BLaER1 treated with 17β-estradiol and CSF1 and Interleukin-3, amounts not matched to agents 10 nM and 100 nM (cell line): ENCODE data around the gene FKBP15.
"Not testable (repeated sequence)": the region's sequence is repeated elsewhere in the genome, so short reads cannot be mapped to it uniquely, and the experiment has no call there.

Experiments used
- H3K27ac ChIP-seq, 11 experiments: shearing (Covaris generic); formaldehyde crosslinking; 2 replicates each; pipeline ENCODE4 v1.8.1; 2022
- H3K27me3 ChIP-seq, 11 experiments: shearing (Covaris generic); formaldehyde crosslinking; 2 replicates each; pipeline ENCODE4 v1.8.1; 2022
- H3K36me3 ChIP-seq, 11 experiments: shearing (Covaris generic); formaldehyde crosslinking; 2 replicates each; pipeline ENCODE4 v1.8.1; 2022
- H3K4me1 ChIP-seq, 10 experiments: shearing (Covaris generic); formaldehyde crosslinking; 2 replicates each; pipeline ENCODE4 v1.8.1; 2022
- H3K4me2 ChIP-seq, 11 experiments: shearing (Covaris generic); formaldehyde crosslinking; 2 replicates each; pipeline ENCODE4 v1.8.1; 2022
- H3K4me3 ChIP-seq, 10 experiments: shearing (Covaris generic); formaldehyde crosslinking; 2 replicates each; pipeline ENCODE4 v1.8.1; 2022
- H3K9ac ChIP-seq, 11 experiments: shearing (Covaris generic); formaldehyde crosslinking; 2 replicates each; pipeline ENCODE4 v1.8.1; 2022
- H3K9me3 ChIP-seq, 11 experiments: shearing (Covaris generic); formaldehyde crosslinking; replicated peaks in 1 of 11; 2 replicates each; pipeline ENCODE4 v1.8.1; 2022
- H4K20me1 ChIP-seq, 11 experiments: shearing (Covaris generic); formaldehyde crosslinking; 2 replicates each; pipeline ENCODE4 v1.8.1; 2022
- Cebpa-rat ChIP-seq, 11 experiments: shearing (Covaris generic); IDR thresholded peaks; 2 replicates each; pipeline ENCODE4 v1.8.1; 2022

The FKBP15 gene

DNA sequence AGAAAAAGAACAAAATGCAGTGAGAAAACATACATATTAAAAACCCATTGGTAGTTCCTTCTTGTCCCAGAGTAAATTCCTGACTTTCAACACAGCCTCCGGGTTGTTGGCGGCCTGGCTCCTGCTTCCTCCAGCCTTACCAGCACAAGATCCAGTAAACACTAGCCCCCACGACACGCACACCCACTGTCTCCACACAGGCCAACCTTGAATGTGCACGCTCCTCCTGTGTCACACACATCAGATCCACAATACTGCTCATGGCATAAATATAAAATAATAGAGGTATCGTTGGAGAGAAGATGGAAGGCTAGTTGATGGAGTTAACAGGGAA, 72.7 kb downstream of the FKBP15 start:
- no peaks in the 10 kb centered on the region for H3K9me3 ChIP-seq
- H4K20me1 ChIP-seq: peaks cover 0 to 1% (median 0%) of the 10 kb centered on the region in 11 experiments; a peak in 2 of 22 replicates
- H3K4me1 ChIP-seq: peaks cover 13 to 32% (median 19%) of the 10 kb centered on the region in 10 experiments
- H3K4me2 ChIP-seq: no peak overlapping the region
- TF ChIP-seq Cebpa-rat (IDR thresholded peaks at IDR 0.05): no peak
- H3K36me3 ChIP-seq: peaks cover 0 to 5% (median 0%) of the 10 kb centered on the region in 11 experiments; a peak in 3 of 22 replicates
- H3K27ac ChIP-seq: no peak overlapping the region
- H3K9ac ChIP-seq: no peak overlapping the region
- no peak overlapping the region for H3K4me3 ChIP-seq
- H3K27me3 ChIP-seq: no peaks in the 10 kb centered on the region; a peak in 2 of 22 replicates

DNA sequence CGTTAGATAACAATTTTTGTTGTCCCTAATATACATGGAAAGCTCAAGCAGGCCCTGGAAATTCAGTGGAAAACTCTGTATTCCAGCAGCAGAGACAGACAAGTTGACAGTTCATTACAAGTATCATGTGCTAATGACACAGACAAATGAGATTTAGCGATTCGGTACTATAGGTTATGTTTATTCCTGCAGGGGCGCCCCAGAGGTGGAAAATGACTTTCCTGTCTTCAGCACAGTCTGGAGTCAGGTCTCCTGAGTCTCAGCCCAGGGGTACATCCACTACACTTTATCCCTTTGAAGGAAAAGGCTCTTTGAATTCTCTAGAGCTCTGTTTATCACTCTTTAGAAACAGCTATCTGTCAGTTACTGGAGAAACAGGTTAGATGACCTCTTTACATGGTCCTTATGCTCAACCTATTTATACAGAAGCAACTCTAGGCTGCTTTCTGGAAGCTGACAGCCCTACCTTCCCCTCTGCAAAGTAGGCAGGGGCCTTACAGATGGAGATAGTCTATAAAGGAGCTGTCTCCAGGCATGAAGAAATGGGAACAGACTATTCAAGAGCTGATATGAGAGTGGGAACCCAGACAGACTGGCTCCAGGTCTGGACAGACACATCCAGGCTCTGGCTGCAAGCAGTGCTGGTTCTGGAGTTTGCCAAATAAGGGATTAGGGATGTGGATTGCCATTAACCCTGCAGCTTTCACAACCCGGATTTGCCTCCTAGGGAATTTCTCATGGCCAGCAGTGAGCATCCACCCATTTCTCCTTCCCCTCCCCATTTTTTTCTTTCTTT, 77.4 kb downstream of the FKBP15 start:
- Histone ChIP-seq H3K9me3 (peaks cover 0 to 26% (median 0%) of the 10 kb centered on the region in 11 experiments; a peak in 5 of 22 replicates), H3K4me1 (peaks cover 0 to 1% (median 0%) of the 10 kb centered on the region in 10 experiments; a peak in 3 of 20 replicates), H3K9ac (no peak overlapping the region), H3K27me3 (no peaks in the 10 kb centered on the region), H3K4me2 (no peak overlapping the region), H3K27ac (no peak overlapping the region), H3K4me3 (no peak overlapping the region), H4K20me1 (no peaks in the 10 kb centered on the region), H3K36me3 (no peaks in the 10 kb centered on the region)
- no peak for TF ChIP-seq Cebpa-rat (IDR thresholded peaks at IDR 0.05)

DNA sequence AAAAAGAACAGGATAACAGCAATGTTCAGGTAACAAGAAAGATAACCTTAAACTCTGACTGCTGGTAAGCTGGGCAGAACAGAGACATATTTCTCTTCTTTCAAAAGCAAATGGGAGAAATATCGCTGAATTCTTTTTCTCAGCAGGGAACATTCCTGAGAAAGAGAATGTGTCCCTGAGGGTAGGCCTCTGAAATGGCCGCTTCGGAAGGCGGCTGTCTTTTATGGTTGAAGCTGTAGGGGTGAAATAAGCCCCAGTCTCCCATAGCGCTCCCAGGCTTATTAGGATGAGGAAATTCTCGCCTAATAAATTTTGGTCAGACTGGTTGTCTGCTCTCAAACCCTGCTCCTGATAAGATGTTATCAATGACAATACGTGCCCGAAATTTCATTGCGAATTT, 80.2 kb downstream of the FKBP15 start:
- not testable (repeated sequence) for H3K4me3 ChIP-seq, H3K36me3 ChIP-seq, H3K4me2 ChIP-seq, H4K20me1 ChIP-seq, H3K9ac ChIP-seq, H3K27ac ChIP-seq, H3K4me1 ChIP-seq, H3K27me3 ChIP-seq
- peaks cover 0 to 26% (median 0%) of the 10 kb centered on the region in 11 experiments; a peak in 5 of 22 replicates for H3K9me3 ChIP-seq

DNA sequence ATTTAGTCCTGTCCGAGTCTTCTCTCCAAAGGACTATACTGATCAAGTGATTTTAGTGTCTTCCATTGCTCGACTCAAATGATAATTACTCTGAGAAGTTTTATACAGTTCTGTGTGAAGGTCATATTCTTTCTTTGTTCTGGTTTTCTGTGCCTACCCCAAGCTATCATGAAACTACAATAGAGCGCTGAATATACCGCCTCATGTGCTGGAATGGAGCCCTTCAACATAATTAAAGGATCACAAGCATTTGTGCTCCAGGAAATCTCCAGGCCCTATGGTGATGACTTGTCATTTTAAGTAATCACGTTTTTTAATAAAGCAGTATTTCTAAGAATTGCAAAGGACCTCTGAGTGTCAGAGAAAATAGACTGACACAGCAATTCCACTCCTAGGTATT, 81.1 kb downstream of the FKBP15 start:
- no peak overlapping the region for H3K27ac ChIP-seq
- no peak overlapping the region for H3K4me2 ChIP-seq
- peaks cover 0 to 26% (median 0%) of the 10 kb centered on the region in 11 experiments; a peak in 5 of 22 replicates for H3K9me3 ChIP-seq
- no peak overlapping the region for H3K4me3 ChIP-seq
- H4K20me1 ChIP-seq: no peaks in the 10 kb centered on the region
- TF ChIP-seq Cebpa-rat (IDR thresholded peaks at IDR 0.05): no peak
- H3K27me3 ChIP-seq: no peaks in the 10 kb centered on the region
- no peaks in the 10 kb centered on the region for H3K4me1 ChIP-seq
- no peaks in the 10 kb centered on the region for H3K36me3 ChIP-seq
- no peak overlapping the region for H3K9ac ChIP-seq

- no peaks in the 10 kb centered on the region for H4K20me1 ChIP-seq
- peaks cover 0 to 26% (median 0%) of the 10 kb centered on the region in 11 experiments; a peak in 5 of 22 replicates for H3K9me3 ChIP-seq
- H3K4me3 ChIP-seq: no peak overlapping the region
- no peak overlapping the region for H3K27ac ChIP-seq
- H3K4me1 ChIP-seq: no peaks in the 10 kb centered on the region
- no peak for TF ChIP-seq Cebpa-rat (IDR thresholded peaks at IDR 0.05)
- H3K27me3 ChIP-seq: no peaks in the 10 kb centered on the region
- H3K9ac ChIP-seq: no peak overlapping the region
- no peaks in the 10 kb centered on the region for H3K36me3 ChIP-seq
- no peak overlapping the region for H3K4me2 ChIP-seq
These were observed 81.8 kb downstream of the FKBP15 start for GRCh38 chr9:113139225-113139829.

DNA sequence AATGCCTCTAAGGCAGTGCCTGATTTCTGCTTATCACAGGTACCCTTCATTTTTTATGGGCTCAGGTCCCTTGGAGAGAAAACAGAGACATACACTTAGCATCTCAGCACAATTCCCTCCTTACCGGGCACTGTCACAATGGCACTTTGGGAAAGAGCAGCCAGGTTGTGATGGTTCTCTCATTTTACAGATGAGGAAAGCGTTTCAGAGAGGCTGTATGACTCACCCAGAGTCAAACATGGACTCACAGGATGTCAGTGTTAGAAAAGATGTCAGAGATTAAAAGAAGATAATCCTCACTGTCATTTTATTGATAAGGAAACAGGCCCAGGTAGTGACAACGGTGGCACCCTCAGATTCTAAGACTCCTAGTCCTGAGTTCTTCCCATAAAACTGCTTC, 82.3 kb downstream of the FKBP15 start:
- H3K36me3 ChIP-seq: no peaks in the 10 kb centered on the region
- no peaks in the 10 kb centered on the region for H3K27me3 ChIP-seq
- H3K9me3 ChIP-seq: peaks cover 0 to 26% (median 0%) of the 10 kb centered on the region in 11 experiments; a peak in 5 of 22 replicates
- H3K4me1 ChIP-seq: no peaks in the 10 kb centered on the region
- no peak overlapping the region for H3K27ac ChIP-seq
- no peak overlapping the region for H3K4me3 ChIP-seq
- H3K4me2 ChIP-seq: no peak overlapping the region
- no peaks in the 10 kb centered on the region for H4K20me1 ChIP-seq
- no peak for TF ChIP-seq Cebpa-rat (IDR thresholded peaks at IDR 0.05)
- H3K9ac ChIP-seq: no peak overlapping the region

GRCh38 chr9:113137196-113138168, 83.6 kb downstream of the FKBP15 start:
- no peaks in the 10 kb centered on the region for H3K4me1 ChIP-seq
- H4K20me1 ChIP-seq: no peaks in the 10 kb centered on the region
- no peaks in the 10 kb centered on the region for H3K36me3 ChIP-seq
- H3K4me3 ChIP-seq: no peak overlapping the region
- no peak overlapping the region for H3K27ac ChIP-seq
- H3K27me3 ChIP-seq: no peaks in the 10 kb centered on the region
- no peak overlapping the region for H3K4me2 ChIP-seq
- peaks cover 0 to 23% (median 0%) of the 10 kb centered on the region in 11 experiments; a peak in 4 of 22 replicates for H3K9me3 ChIP-seq
- H3K9ac ChIP-seq: no peak overlapping the region
- no peak for TF ChIP-seq Cebpa-rat (IDR thresholded peaks at IDR 0.05)

GRCh38 chr9:113131689-113132151, 89.4 kb downstream of the FKBP15 start:
- H3K36me3 ChIP-seq: no peaks in the 10 kb centered on the region
- H3K4me3 ChIP-seq: no peak overlapping the region
- no peak overlapping the region for H3K9ac ChIP-seq
- H3K4me2 ChIP-seq: peak overlapping the region in 2 of 11 experiments; percentile 29 to 32; a peak in 3 of 22 replicates
- no peaks in the 10 kb centered on the region for H3K27me3 ChIP-seq
- no peaks in the 10 kb centered on the region for H3K9me3 ChIP-seq
- TF ChIP-seq Cebpa-rat (IDR thresholded peaks at IDR 0.05): no peak
- no peak overlapping the region for H3K27ac ChIP-seq
- peaks cover 0 to 21% (median 0%) of the 10 kb centered on the region in 10 experiments; a peak in 6 of 20 replicates for H3K4me1 ChIP-seq
- H4K20me1 ChIP-seq: no peaks in the 10 kb centered on the region

DNA sequence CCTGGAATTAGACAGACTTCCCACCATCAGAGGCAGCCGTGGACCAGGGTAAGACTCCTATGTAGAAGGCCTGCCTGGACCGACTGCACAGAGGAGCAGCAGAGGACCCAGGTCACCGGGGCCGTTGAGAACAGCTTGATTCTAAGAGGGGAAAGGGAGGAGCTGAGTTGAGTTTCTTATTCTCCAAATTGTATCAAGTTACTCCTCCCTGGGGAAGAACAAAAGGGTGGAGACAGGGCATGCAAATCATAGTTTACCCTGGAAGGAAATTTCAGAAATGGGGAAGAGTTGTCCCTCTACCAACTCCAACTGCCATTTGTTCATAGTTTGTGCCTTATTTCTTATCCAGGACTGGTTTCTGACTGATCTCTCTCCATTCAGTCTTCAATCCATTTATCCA, 91.2 kb downstream of the FKBP15 start:
- Histone ChIP-seq H4K20me1 (no peaks in the 10 kb centered on the region), H3K27ac (no peak overlapping the region), H3K9ac (no peak overlapping the region), H3K36me3 (no peaks in the 10 kb centered on the region), H3K27me3 (no peaks in the 10 kb centered on the region), H3K9me3 (no peaks in the 10 kb centered on the region), H3K4me1 (peaks cover 0 to 32% (median 0%) of the 10 kb centered on the region in 10 experiments; a peak in 8 of 20 replicates), H3K4me2 (peak overlapping the region in 3 of 11 experiments; percentile 8 to 14 (median 13); a peak in 3 of 22 replicates), H3K4me3 (no peak overlapping the region)
- no peak for TF ChIP-seq Cebpa-rat (IDR thresholded peaks at IDR 0.05)
